Measurements from ENCODE around the gene ZNF770. TPM values are rescaled to one million over a fixed set of nuclear protein-coding genes. Genes with fewer than 3 reads are reported as not detected.
A peak's percentile ranks its signal among the peaks of the same experiment; 100 is the strongest.

Gene ZNF770
- total RNA-seq, 2 donors from 2014 or later = 52.3 to 86.1 TPM

GRCh38 chr15:34994925-34995324, 6.8 kb upstream of the ZNF770 start:
- no peaks in the 10 kb centered on the region for H3K9me3 Mint-ChIP-seq
- H3K36me3 Mint-ChIP-seq (ENCODE audit: low read depth) = no peaks in the 10 kb centered on the region
- 57% methylated on average over 1 of the region's 1 CpG; no CpG with 5 or more reads in 1 of the 2 experiments for WGBS, 2 experiments (ENCODE audit: insufficient coverage in 1 of 2, insufficient read length in 1 of 2)
- peaks cover 7% of the 10 kb centered on the region for H3K4me1 ChIP-seq (ENCODE audit: control insufficient read depth, insufficient read depth, low read length)
- peak overlapping the region; percentile 61 for H3K27ac Mint-ChIP-seq
- TF ChIP-seq CTCF (conservative IDR thresholded peaks at IDR 0.05) = no peak
- H3K36me3 ChIP-seq (ENCODE audit: control insufficient read depth, insufficient read depth, low read length) = no peaks in the 10 kb centered on the region
- H3K27me3 ChIP-seq (ENCODE audit: control insufficient read depth, insufficient read depth, low read length, poor library complexity, severe bottlenecking) = no peaks in the 10 kb centered on the region
- DNase-seq = no peak
- H3K27me3 Mint-ChIP-seq (ENCODE audit: insufficient read depth) = no peaks in the 10 kb centered on the region
- peaks cover 37% of the 10 kb centered on the region for H3K4me1 Mint-ChIP-seq
- H3K4me3 Mint-ChIP-seq = no peak overlapping the region
- H3K9ac ChIP-seq (ENCODE audit: extremely low read depth, low read length, poor library complexity, severe bottlenecking) = no peak overlapping the region
- H3K27ac ChIP-seq (ENCODE audit: low read depth, low read length) = no peak overlapping the region
- H3K9me3 ChIP-seq (ENCODE audit: control insufficient read depth, low read length) = no peaks in the 10 kb centered on the region
- no peak overlapping the region for H3K4me3 ChIP-seq (ENCODE audit: low read length)

DNA sequence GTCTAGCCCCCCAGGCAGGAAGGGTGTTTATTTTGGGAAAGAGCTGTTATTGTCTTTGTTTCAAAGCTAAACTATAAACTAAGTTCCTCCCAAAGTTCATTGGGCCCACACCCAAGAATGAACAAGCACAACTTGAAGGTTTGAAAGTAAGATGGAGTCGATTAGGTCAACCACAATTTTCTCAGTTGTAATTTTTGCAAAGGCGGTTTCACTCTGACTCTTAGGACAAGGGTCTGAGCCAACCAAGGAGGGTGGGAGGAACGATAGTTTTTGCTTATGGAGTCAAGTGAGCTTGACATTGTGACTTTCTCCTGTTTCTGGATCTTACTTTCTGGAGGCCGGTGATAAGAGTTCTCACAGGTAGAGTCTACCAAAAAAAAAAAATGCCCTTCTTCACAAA, 5.8 kb upstream of the ZNF770 start:
- H3K9me3 ChIP-seq (ENCODE audit: control insufficient read depth, low read length) = no peaks in the 10 kb centered on the region
- H3K4me1 Mint-ChIP-seq = peaks cover 47% of the 10 kb centered on the region
- WGBS, 2 experiments (ENCODE audit: insufficient coverage in 1 of 2, insufficient read length in 1 of 2) = 91 to 100% methylated on average over 4 of the region's 4 CpGs
- TF ChIP-seq CTCF (conservative IDR thresholded peaks at IDR 0.05) = no peak
- no peaks in the 10 kb centered on the region for H3K36me3 ChIP-seq (ENCODE audit: control insufficient read depth, insufficient read depth, low read length)
- H3K4me3 Mint-ChIP-seq = no peak overlapping the region
- H3K4me1 ChIP-seq (ENCODE audit: control insufficient read depth, insufficient read depth, low read length) = peaks cover 7% of the 10 kb centered on the region
- H3K4me3 ChIP-seq (ENCODE audit: low read length) = no peak overlapping the region
- no peak for DNase-seq
- no peaks in the 10 kb centered on the region for H3K9me3 Mint-ChIP-seq
- no peaks in the 10 kb centered on the region for H3K27me3 Mint-ChIP-seq (ENCODE audit: insufficient read depth)
- no peak overlapping the region for H3K9ac ChIP-seq (ENCODE audit: extremely low read depth, low read length, poor library complexity, severe bottlenecking)
- no peaks in the 10 kb centered on the region for H3K36me3 Mint-ChIP-seq (ENCODE audit: low read depth)
- no peak overlapping the region for H3K27ac ChIP-seq (ENCODE audit: low read depth, low read length)
- no peak overlapping the region for H3K27ac Mint-ChIP-seq
- H3K27me3 ChIP-seq (ENCODE audit: control insufficient read depth, insufficient read depth, low read length, poor library complexity, severe bottlenecking) = no peaks in the 10 kb centered on the region

DNA sequence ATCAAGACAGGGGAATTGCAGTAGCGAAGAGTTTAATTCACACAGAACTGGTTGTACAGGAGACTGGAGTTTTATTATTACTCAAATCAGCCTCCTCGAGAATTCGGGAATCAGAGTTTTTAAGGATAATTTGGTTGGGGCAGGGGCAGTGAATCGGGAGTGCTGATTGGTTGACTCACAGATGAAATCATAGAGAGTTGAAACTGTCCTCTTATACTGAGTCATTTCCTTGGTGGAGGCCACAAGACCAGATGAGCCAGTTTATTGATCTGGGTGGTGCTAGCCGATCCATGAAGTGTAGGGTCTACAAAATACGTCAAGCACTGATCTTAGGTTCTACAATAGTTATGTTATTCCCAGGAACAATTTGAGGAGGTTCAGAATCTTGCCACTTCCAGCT, 5.3 kb upstream of the ZNF770 start:
- H3K27me3 Mint-ChIP-seq (ENCODE audit: insufficient read depth) = no peaks in the 10 kb centered on the region
- H3K36me3 Mint-ChIP-seq (ENCODE audit: low read depth) = no peaks in the 10 kb centered on the region
- 94 to 97% methylated on average over 5 to 6 of the region's 6 CpGs for WGBS, 2 experiments (ENCODE audit: insufficient coverage in 1 of 2, insufficient read length in 1 of 2)
- Histone ChIP-seq H3K27ac (ENCODE audit: low read depth, low read length) (no peak overlapping the region), H3K27me3 (ENCODE audit: control insufficient read depth, insufficient read depth, low read length, poor library complexity, severe bottlenecking) (no peaks in the 10 kb centered on the region), H3K36me3 (ENCODE audit: control insufficient read depth, insufficient read depth, low read length) (no peaks in the 10 kb centered on the region), H3K9me3 (ENCODE audit: control insufficient read depth, low read length) (no peaks in the 10 kb centered on the region), H3K4me1 (ENCODE audit: control insufficient read depth, insufficient read depth, low read length) (peaks cover 7% of the 10 kb centered on the region), H3K4me3 (ENCODE audit: low read length) (no peak overlapping the region), H3K9ac (ENCODE audit: extremely low read depth, low read length, poor library complexity, severe bottlenecking) (no peak overlapping the region)
- no peaks in the 10 kb centered on the region for H3K9me3 Mint-ChIP-seq
- TF ChIP-seq CTCF (conservative IDR thresholded peaks at IDR 0.05) = no peak
- peaks cover 42% of the 10 kb centered on the region for H3K4me1 Mint-ChIP-seq
- DNase-seq = no peak
- no peak overlapping the region for H3K27ac Mint-ChIP-seq
- no peak overlapping the region for H3K4me3 Mint-ChIP-seq

Data from endodermal cell (in vitro differentiated cells).